Measurements from ENCODE around the gene ZNF526. TPM values are rescaled to one million over a fixed set of nuclear protein-coding genes. Genes with fewer than 3 reads are reported as not detected.

The ZNF526 gene
- total and polyA plus RNA-seq, 9 of the 15 experiments (the other 6 are each of a cell fraction or from before 2014, with no cell fraction given) = 1.3 to 17.9 (median 6.2) TPM

DNA sequence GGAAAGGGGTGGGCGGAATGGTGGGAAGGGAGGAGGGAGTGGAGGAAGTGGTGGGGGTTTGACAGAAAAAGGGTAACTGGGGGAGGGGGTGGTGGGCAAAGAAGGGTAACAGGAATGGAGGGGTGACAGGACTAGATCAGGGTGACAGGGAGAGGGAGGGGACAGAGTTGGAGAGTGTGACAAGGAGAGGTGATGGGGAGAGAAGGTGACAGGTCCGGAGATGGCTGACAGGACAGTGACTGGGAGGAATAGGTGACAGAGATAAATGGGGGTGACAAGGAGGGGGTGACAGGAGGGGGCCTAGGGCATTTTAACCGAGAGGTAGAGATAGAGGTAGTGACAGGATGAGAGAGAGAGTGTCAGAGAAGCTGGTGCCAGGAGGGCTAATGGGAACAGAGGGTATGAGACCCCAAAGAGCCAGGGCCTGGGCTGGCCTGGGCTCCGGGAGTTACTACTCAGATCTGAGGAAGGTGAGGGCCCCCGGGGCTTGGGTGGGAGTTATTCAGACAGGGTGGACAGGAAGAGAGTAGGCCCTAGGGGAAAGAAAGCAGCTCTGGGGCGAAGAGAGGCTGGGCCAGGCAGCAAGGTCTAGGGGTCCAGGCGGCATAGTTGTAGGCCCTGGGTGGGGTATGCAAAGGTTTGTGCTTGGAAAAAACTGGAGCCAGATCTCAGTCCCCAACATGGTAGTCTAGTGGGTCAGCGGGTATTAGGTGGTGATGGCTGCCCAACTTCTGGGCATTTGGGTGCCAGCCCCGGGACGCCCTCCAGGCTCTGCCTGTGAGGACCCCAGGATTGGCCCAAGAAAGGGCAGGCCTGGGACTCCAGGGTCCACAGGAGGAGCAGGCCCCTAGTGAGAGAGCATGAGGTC is 49.6 kb downstream of the ZNF526 start (continued):
- TF ChIP-seq TCF7L2 (IDR thresholded peaks at IDR 0.05; ENCODE audit: low read depth, low read length) = no peak
- TF ChIP-seq FOSL1 (tag; conservative IDR thresholded peaks at IDR 0.05) = no peak
- TF ChIP-seq, protein P1, sequence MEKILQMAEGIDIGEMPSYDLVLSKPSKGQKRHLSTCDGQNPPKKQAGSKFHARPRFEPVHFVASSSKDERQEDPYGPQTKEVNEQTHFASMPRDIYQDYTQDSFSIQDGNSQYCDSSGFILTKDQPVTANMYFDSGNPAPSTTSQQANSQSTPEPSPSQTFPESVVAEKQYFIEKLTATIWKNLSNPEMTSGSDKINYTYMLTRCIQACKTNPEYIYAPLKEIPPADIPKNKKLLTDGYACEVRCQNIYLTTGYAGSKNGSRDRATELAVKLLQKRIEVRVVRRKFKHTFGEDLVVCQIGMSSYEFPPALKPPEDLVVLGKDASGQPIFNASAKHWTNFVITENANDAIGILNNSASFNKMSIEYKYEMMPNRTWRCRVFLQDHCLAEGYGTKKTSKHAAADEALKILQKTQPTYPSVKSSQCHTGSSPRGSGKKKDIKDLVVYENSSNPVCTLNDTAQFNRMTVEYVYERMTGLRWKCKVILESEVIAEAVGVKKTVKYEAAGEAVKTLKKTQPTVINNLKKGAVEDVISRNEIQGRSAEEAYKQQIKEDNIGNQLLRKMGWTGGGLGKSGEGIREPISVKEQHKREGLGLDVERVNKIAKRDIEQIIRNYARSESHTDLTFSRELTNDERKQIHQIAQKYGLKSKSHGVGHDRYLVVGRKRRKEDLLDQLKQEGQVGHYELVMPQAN (IDR thresholded peaks at IDR 0.05; ENCODE audit: borderline replicate concordance) = peak; percentile 82
- TF ChIP-seq MTA1 (IDR thresholded peaks at IDR 0.05; ENCODE audit: borderline replicate concordance) = no peak
- peak; percentile 6; the same call in 1 of the 2 replicates for TF ChIP-seq PHF8 (IDR thresholded peaks at IDR 0.05; ENCODE audit: borderline replicate concordance, low read length)
- TF ChIP-seq, protein P2, sequence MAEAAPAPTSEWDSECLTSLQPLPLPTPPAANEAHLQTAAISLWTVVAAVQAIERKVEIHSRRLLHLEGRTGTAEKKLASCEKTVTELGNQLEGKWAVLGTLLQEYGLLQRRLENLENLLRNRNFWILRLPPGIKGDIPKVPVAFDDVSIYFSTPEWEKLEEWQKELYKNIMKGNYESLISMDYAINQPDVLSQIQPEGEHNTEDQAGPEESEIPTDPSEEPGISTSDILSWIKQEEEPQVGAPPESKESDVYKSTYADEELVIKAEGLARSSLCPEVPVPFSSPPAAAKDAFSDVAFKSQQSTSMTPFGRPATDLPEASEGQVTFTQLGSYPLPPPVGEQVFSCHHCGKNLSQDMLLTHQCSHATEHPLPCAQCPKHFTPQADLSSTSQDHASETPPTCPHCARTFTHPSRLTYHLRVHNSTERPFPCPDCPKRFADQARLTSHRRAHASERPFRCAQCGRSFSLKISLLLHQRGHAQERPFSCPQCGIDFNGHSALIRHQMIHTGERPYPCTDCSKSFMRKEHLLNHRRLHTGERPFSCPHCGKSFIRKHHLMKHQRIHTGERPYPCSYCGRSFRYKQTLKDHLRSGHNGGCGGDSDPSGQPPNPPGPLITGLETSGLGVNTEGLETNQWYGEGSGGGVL (CRISPR knock-in tag; IDR thresholded peaks at IDR 0.05) = no peak
- no peak for TF ChIP-seq LCOR (CRISPR knock-in tag; IDR thresholded peaks at IDR 0.05)
- TF ChIP-seq, protein P3, sequence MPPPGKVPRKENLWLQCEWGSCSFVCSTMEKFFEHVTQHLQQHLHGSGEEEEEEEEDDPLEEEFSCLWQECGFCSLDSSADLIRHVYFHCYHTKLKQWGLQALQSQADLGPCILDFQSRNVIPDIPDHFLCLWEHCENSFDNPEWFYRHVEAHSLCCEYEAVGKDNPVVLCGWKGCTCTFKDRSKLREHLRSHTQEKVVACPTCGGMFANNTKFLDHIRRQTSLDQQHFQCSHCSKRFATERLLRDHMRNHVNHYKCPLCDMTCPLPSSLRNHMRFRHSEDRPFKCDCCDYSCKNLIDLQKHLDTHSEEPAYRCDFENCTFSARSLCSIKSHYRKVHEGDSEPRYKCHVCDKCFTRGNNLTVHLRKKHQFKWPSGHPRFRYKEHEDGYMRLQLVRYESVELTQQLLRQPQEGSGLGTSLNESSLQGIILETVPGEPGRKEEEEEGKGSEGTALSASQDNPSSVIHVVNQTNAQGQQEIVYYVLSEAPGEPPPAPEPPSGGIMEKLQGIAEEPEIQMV (tag; conservative IDR thresholded peaks at IDR 0.05; ENCODE audit: low read depth) = no peak
- no peak for TF ChIP-seq SMAD2 (IDR thresholded peaks at IDR 0.05; ENCODE audit: low read depth, low read length)
- TF ChIP-seq ZNF347 (CRISPR knock-in tag; IDR thresholded peaks at IDR 0.05; ENCODE audit: low read depth) = no peak
- TF ChIP-seq IFI16 (CRISPR knock-in tag; IDR thresholded peaks at IDR 0.05) = no peak
- TF ChIP-seq, protein P4, sequence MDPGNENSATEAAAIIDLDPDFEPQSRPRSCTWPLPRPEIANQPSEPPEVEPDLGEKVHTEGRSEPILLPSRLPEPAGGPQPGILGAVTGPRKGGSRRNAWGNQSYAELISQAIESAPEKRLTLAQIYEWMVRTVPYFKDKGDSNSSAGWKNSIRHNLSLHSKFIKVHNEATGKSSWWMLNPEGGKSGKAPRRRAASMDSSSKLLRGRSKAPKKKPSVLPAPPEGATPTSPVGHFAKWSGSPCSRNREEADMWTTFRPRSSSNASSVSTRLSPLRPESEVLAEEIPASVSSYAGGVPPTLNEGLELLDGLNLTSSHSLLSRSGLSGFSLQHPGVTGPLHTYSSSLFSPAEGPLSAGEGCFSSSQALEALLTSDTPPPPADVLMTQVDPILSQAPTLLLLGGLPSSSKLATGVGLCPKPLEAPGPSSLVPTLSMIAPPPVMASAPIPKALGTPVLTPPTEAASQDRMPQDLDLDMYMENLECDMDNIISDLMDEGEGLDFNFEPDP (CRISPR knock-in tag; IDR thresholded peaks at IDR 0.05) = no peak
- no peak for TF ChIP-seq ZNF274 (IDR thresholded peaks at IDR 0.05; ENCODE audit: borderline replicate concordance, low read depth, low read length)
- TF ChIP-seq ZEB2 (IDR thresholded peaks at IDR 0.05) = peak; percentile 79
- TF ChIP-seq, protein P5, sequence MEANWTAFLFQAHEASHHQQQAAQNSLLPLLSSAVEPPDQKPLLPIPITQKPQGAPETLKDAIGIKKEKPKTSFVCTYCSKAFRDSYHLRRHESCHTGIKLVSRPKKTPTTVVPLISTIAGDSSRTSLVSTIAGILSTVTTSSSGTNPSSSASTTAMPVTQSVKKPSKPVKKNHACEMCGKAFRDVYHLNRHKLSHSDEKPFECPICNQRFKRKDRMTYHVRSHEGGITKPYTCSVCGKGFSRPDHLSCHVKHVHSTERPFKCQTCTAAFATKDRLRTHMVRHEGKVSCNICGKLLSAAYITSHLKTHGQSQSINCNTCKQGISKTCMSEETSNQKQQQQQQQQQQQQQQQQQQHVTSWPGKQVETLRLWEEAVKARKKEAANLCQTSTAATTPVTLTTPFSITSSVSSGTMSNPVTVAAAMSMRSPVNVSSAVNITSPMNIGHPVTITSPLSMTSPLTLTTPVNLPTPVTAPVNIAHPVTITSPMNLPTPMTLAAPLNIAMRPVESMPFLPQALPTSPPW (CRISPR knock-in tag; IDR thresholded peaks at IDR 0.05) = 0 out of 2 replicates have a peak, but pooled peaks have one; percentile 23
- TF ChIP-seq, protein P6, sequence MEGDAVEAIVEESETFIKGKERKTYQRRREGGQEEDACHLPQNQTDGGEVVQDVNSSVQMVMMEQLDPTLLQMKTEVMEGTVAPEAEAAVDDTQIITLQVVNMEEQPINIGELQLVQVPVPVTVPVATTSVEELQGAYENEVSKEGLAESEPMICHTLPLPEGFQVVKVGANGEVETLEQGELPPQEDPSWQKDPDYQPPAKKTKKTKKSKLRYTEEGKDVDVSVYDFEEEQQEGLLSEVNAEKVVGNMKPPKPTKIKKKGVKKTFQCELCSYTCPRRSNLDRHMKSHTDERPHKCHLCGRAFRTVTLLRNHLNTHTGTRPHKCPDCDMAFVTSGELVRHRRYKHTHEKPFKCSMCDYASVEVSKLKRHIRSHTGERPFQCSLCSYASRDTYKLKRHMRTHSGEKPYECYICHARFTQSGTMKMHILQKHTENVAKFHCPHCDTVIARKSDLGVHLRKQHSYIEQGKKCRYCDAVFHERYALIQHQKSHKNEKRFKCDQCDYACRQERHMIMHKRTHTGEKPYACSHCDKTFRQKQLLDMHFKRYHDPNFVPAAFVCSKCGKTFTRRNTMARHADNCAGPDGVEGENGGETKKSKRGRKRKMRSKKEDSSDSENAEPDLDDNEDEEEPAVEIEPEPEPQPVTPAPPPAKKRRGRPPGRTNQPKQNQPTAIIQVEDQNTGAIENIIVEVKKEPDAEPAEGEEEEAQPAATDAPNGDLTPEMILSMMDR (IDR thresholded peaks at IDR 0.05 in 2 of 3, conservative IDR thresholded peaks at IDR 0.05 in 1 of 3; ENCODE audit: insufficient read depth in 2 of 3, low read depth in 1 of 3, low read length in 3 of 3) = no peak

Data from K562 (cell line).